Gastroesophageal sphincter (tissue), 3 donors: ENCODE data around the gene TNIP2.

Experiments
- CTCF ChIP-seq, 4 experiments: fragments of 200-600 bp in 2 of 4; fragments of 450-650 bp in 2 of 4; sonication (generic) in 1 of 4; IDR thresholded peaks; one replicate each; pipeline ENCODE4 v1.5.1; 2017 to 2019; ENCODE audit warnings: antibody characterized with exemption in 4 of 4, mild to moderate bottlenecking in 2 of 4, moderate library complexity in 2 of 4
- EP300 ChIP-seq: sonication (generic); formaldehyde crosslinking; IDR thresholded peaks from one replicate; pipeline ENCODE4 v1.6.1; 2017; ENCODE audit warnings: antibody characterized with exemption, mild to moderate bottlenecking
- POLR2A ChIP-seq, 2 donors: fragments of 450-650 bp; IDR thresholded peaks; one replicate each; pipeline ENCODE4 v1.6.1; 2017; ENCODE audit warnings: antibody characterized with exemption in 2 of 2, mild to moderate bottlenecking in 2 of 2, moderate library complexity in 1 of 2

- no peak for TF ChIP-seq CTCF (IDR thresholded peaks at IDR 0.05)
- no peak for TF ChIP-seq EP300
- TF ChIP-seq POLR2A (IDR thresholded peaks at IDR 0.05): no peak
Observed at GRCh38 chr4:2728221-2728620, 27.9 kb downstream of the TNIP2 start.
